HepG2 (cell line): ENCODE data around the gene KATNB1. TPM values are rescaled to one million over a fixed set of nuclear protein-coding genes. Genes with fewer than 3 reads are reported as not detected.

Experiments used
- GPN1 ChIP-seq: sonication (generic); formaldehyde crosslinking; IDR thresholded peaks from 2 replicates; pipeline ENCODE4 v1.5.1; 2020; ENCODE audit warnings: missing genetic modification reagents, borderline replicate concordance
- KAT2B ChIP-seq: fragments of 150-350 bp; IDR thresholded peaks from 2 replicates; pipeline ENCODE4 v1.6.1; 2014; ENCODE audit warnings: low read depth, low read length, borderline replicate concordance
- KLF9 ChIP-seq: IDR thresholded peaks from 2 replicates; pipeline ENCODE4 v1.6.1; 2016; ENCODE audit warnings: low read depth
- MAFF ChIP-seq: IDR thresholded peaks from 2 replicates; pipeline ENCODE4 v1.6.1; 2011; ENCODE audit warnings: low read depth, low read length, improper control_type of control experiment
- MIER2 ChIP-seq: IDR thresholded peaks from 2 replicates; pipeline ENCODE4 v1.6.1; 2016; ENCODE audit warnings: missing biosample characterization, missing genetic modification reagents
- SMAD9 ChIP-seq: sonication (generic); formaldehyde crosslinking; IDR thresholded peaks from 2 replicates; pipeline ENCODE4 v1.5.1; 2020; ENCODE audit warnings: mild to moderate bottlenecking, missing genetic modification reagents
- SP140L ChIP-seq: sonication (generic); formaldehyde crosslinking; IDR thresholded peaks from 2 replicates; pipeline ENCODE4 v1.4.0; 2020; ENCODE audit warnings: missing genetic modification reagents, borderline replicate concordance
- SP2 ChIP-seq: sonication (generic); formaldehyde crosslinking; IDR thresholded peaks from 2 replicates; pipeline ENCODE4 v1.5.1; 2020; ENCODE audit warnings: mild to moderate bottlenecking, missing genetic modification reagents
- ZBTB2 ChIP-seq: sonication (generic); formaldehyde crosslinking; IDR thresholded peaks from 2 replicates; pipeline ENCODE4 v1.8.0; 2022; ENCODE audit warnings: low read depth, missing genetic modification reagents
- ZBTB3 ChIP-seq: sonication (generic); formaldehyde crosslinking; IDR thresholded peaks from 2 replicates; pipeline ENCODE4 v1.4.0; 2020; ENCODE audit warnings: low read depth, mild to moderate bottlenecking, moderate library complexity, missing genetic modification reagents, borderline replicate concordance
- ZIK1 ChIP-seq: sonication (generic); formaldehyde crosslinking; IDR thresholded peaks from 2 replicates; pipeline ENCODE4 v1.5.0; 2020; ENCODE audit warnings: mild to moderate bottlenecking, low read depth, missing genetic modification reagents, borderline replicate concordance
- ZNF136 ChIP-seq: sonication (generic); formaldehyde crosslinking; IDR thresholded peaks from 2 replicates; pipeline ENCODE4 v1.8.1; 2022; ENCODE audit warnings: low read depth, mild to moderate bottlenecking, moderate library complexity, missing genetic modification reagents
- ZNF572 ChIP-seq: sonication (generic); formaldehyde crosslinking; IDR thresholded peaks from 2 replicates; pipeline ENCODE4 v1.5.1; 2020; ENCODE audit warnings: mild to moderate bottlenecking, missing genetic modification reagents
- ZNF687 ChIP-seq: sonication (generic); formaldehyde crosslinking; IDR thresholded peaks from 2 replicates; pipeline ENCODE4 v1.5.1; 2020; ENCODE audit warnings: mild to moderate bottlenecking, missing genetic modification reagents, moderate library complexity
- ZNF713 ChIP-seq: sonication (generic); formaldehyde crosslinking; IDR thresholded peaks from 2 replicates; pipeline ENCODE4 v1.4.0; 2020; ENCODE audit warnings: mild to moderate bottlenecking, missing genetic modification reagents
- ZNF768 ChIP-seq: sonication (generic); formaldehyde crosslinking; IDR thresholded peaks from 2 replicates; pipeline ENCODE4 v1.4.0; 2020; ENCODE audit warnings: missing genetic modification reagents
- ZNF770 ChIP-seq: sonication (generic); formaldehyde crosslinking; IDR thresholded peaks from 2 replicates; pipeline ENCODE4 v1.5.0; 2020; ENCODE audit warnings: mild to moderate bottlenecking, missing genetic modification reagents
- ZZZ3 ChIP-seq: sonication (generic); formaldehyde crosslinking; IDR thresholded peaks from 2 replicates; pipeline ENCODE4 v1.4.0; 2020; ENCODE audit warnings: missing genetic modification reagents, mild to moderate bottlenecking, borderline replicate concordance
- polyA plus RNA-seq, 8 experiments: library from polyadenylated mRNA; depleted of rRNA in 3 of 8; stranded (reverse) in 7 of 8; unstranded in 1 of 8; fragments of >200 nt; fragmentation: Illumina TruSeq in 4 of 8; extraction: Trizol in 4 of 8; gene quantifications; 2 replicates each; pipeline versions ENCODE4 v1.2.1 to v1.2.3, GENCODE V29; 2011 to 2016; ENCODE audit warnings: low read depth in 4 of 8, missing spikeins in 1 of 8, mixed read lengths in 1 of 8; ENCODE audit not compliant: insufficient read depth in 1 of 8
- total RNA-seq, 5 experiments: library from RNA; depleted of rRNA; stranded (reverse); fragments of >200 nt; fragmentation: Illumina TruSeq; extraction: Trizol; gene quantifications; 2 replicates each; pipeline ENCODE4 v1.2.3, GENCODE V29; 2016; ENCODE audit warnings: low read depth in 1 of 5
- TF ChIP-seq, protein P1 (sequence below): sonication (generic); formaldehyde crosslinking; IDR thresholded peaks from 2 replicates; pipeline ENCODE4 v1.4.0; 2020; ENCODE audit warnings: missing genetic modification reagents

Gene KATNB1
- total and polyA plus RNA-seq, 2 of the 13 experiments (the other 11 are each of a cell fraction or from before 2014, with no cell fraction given) = 31.5 to 43.5 TPM

DNA sequence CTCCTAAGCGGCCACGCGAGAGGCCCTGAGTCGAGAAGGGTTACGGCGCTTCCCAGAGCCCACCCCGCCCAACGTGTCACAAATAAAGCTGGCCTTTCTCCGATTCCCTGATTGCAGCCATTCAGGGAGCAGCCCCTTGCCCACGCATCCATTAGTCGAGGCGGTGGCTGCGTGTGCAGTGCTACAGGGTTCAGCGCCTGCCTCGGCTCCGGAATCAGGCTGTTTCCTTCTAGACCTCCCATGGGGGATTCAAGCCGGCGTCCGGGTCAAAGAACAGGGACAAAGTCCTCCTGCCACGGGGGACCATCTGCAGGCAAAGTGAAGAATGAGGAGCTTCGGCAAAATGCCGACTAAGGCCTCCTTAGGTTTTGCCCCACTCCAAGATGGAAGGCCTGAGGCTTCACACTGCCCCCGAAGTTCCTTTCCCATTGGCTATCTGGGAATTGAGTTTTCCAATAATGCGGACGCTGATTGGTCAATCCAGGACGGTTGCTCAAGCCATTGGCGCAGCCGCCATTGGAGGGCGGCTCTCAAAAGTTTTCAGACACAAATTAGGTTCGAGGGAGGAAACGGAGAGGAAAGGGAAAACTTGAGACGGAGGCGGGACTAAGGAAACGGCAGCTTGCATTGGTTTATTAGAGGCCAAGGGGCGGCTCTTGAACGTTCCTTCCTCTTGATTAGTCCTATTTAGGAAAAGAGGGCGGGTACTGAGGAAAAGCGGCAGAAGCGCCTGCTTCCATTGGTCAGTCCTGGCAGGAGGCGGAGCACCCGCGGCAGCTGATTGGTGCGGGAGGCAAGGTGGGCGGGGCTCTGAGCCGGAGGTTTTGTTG is 430 bp upstream of the KATNB1 start (continued):
- TF ChIP-seq ZNF136 (CRISPR knock-in tag) = peak; percentile 95
- TF ChIP-seq ZNF713 (CRISPR knock-in tag) = peak; percentile 83; the same call in 1 of the 2 replicates
- TF ChIP-seq ZBTB3 (CRISPR knock-in tag) = no peak
- no peak; the same call in 1 of the 2 replicates for TF ChIP-seq ZIK1 (CRISPR knock-in tag)
- TF ChIP-seq ZZZ3 (CRISPR knock-in tag) = no peak; the same call in 1 of the 2 replicates
- no peak for TF ChIP-seq GPN1 (CRISPR knock-in tag)
- TF ChIP-seq ZBTB2 (CRISPR knock-in tag) = no peak
- TF ChIP-seq, protein P1, sequence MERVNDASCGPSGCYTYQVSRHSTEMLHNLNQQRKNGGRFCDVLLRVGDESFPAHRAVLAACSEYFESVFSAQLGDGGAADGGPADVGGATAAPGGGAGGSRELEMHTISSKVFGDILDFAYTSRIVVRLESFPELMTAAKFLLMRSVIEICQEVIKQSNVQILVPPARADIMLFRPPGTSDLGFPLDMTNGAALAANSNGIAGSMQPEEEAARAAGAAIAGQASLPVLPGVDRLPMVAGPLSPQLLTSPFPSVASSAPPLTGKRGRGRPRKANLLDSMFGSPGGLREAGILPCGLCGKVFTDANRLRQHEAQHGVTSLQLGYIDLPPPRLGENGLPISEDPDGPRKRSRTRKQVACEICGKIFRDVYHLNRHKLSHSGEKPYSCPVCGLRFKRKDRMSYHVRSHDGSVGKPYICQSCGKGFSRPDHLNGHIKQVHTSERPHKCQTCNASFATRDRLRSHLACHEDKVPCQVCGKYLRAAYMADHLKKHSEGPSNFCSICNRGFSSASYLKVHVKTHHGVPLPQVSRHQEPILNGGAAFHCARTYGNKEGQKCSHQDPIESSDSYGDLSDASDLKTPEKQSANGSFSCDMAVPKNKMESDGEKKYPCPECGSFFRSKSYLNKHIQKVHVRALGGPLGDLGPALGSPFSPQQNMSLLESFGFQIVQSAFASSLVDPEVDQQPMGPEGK (CRISPR knock-in tag) = no peak
- TF ChIP-seq KAT2B = no peak
- TF ChIP-seq ZNF768 (CRISPR knock-in tag) = peak; percentile 49; the same call in 1 of the 2 replicates
- TF ChIP-seq MAFF = peak; percentile 86
- no peak; the same call in 1 of the 2 replicates for TF ChIP-seq MIER2
- 0 out of 2 replicates have a peak, but pooled peaks have one; percentile 46 for TF ChIP-seq KLF9 (CRISPR knock-in tag)
- peak; percentile 79 for TF ChIP-seq ZNF770 (CRISPR knock-in tag)
- no peak for TF ChIP-seq SMAD9 (CRISPR knock-in tag)
- peak; percentile 96; the same call in 1 of the 2 replicates for TF ChIP-seq SP140L
- no peak for TF ChIP-seq ZNF572
- peak; percentile 95 for TF ChIP-seq SP2
- TF ChIP-seq ZNF687 = peak; percentile 83
